SK-N-SH treated with all-trans-retinoic acid at 6 μM for 48 hours (cell line): ENCODE results near the gene OSM.

Experiments
- ARNTL ChIP-seq: fragments of 450-650 bp; formaldehyde crosslinking; IDR thresholded peaks from 2 replicates; pipeline ENCODE4 v1.5.0; 2020; ENCODE audit warnings: low read depth, mild to moderate bottlenecking, moderate library complexity, borderline replicate concordance
- CREB5 ChIP-seq: fragments of 250-450 bp; sonication (Bioruptor Pico); IDR thresholded peaks from 2 replicates; pipeline ENCODE4 v1.5.1; 2020; ENCODE audit warnings: low read depth, mild to moderate bottlenecking, moderate library complexity
- PATZ1 ChIP-seq: fragments of 250-450 bp; sonication (Bioruptor Pico); IDR thresholded peaks from 2 replicates; pipeline ENCODE4 v1.8.0; 2020; ENCODE audit warnings: mild to moderate bottlenecking, moderate library complexity, borderline replicate concordance
- RARB ChIP-seq: fragments of 250-450 bp; sonication (Bioruptor Pico); IDR thresholded peaks from 2 replicates; pipeline ENCODE4 v1.8.0; 2021; ENCODE audit warnings: mild to moderate bottlenecking, moderate library complexity
- ZFP3 ChIP-seq: fragments of 250-450 bp; sonication (Bioruptor Pico); IDR thresholded peaks from 2 replicates; pipeline ENCODE4 v1.5.0; 2020; ENCODE audit warnings: mild to moderate bottlenecking, moderate library complexity
- ZNF8 ChIP-seq: fragments of 450-650 bp; formaldehyde crosslinking; IDR thresholded peaks from 2 replicates; pipeline ENCODE4 v1.5.0; 2020; ENCODE audit warnings: mild to moderate bottlenecking, moderate library complexity

DNA sequence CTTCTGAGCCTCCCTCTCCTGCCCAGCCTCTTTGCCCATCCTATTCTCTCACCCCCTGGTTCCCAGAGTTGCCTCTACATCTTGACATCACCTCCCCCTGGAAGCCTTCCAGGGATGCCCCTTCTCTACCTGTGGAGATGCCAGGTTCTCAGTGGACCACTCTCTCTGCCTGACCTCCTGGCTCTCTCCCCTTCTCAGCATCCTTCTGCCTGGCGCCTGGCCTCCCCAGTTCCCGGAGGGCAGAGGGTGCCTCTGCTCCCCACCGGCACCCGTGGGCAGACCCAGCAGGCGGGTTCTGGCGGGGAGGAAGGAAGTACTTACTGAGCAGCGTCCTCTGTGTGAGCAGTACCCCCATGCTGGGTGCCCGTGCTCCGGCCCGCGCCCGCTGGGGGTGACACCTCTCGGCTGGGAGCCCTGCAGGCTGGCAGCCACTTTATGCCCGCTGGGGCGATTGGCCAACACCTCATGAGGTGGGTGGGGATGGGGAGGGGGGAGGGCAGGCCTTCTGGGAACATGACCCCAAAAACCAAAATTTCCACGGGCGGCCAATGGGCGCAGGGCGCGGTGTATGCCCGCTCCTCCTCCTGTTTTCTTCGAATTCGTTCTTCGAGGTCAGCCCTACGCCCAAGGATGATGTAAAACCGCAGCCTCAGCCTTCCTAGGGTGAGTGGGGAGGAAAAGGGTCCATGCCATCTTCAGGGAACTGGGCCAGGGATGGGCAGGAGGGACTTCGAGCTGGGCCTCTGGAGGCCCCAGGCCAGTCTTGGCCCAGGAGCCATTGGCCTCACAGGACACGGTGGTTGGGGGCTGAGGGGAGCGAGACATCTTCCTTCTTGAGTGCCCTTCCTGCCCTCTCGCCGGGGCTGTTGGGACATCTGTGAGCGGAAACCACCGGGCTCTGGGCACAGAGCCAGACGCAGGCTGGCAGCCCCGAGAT, at the start of gene OSM:
- TF ChIP-seq ZFP3 (CRISPR knock-in tag) (no peak), ARNTL (no peak), ZNF8 (CRISPR knock-in tag) (no peak), PATZ1 (CRISPR knock-in tag) (no peak), RARB (CRISPR knock-in tag) (no peak), CREB5 (CRISPR knock-in tag) (no peak)
